ENCODE results near the gene RERGL. TPM values are rescaled to one million over a fixed set of nuclear protein-coding genes. Genes with fewer than 3 reads are reported as not detected.

Gene RERGL
- total RNA-seq, 1 experiment from 2014 or later: not detected

DNA sequence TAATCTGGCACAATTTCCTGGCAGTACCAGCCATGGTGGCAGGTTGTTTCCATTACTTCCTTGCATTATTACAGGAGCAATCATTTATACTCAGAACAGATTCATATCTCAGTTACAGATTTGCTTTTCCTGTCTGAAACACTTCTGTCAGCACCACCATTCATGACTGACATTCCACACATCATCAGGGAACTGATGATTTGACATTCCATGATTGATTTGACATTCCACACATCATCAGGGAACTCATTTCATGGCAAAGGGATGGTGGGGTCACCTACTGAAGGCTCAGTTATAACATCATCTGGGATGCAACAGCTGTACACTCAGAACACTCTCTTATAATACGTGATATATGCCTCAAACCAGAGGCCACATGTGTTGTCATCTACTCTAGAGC, 30.9 kb upstream of the RERGL start:
- intact Hi-C loops (cut with micrococcal nuclease; ENCODE audit: unreplicated experiment): no loop called here
- CTCF ChIA-PET: no interaction called here
- H3K36me3 ChIP-seq (ENCODE audit: low read depth): no peaks in the 10 kb centered on the region

GRCh38 chr12:18108611-18109010, 18.6 kb upstream of the RERGL start:
- intact Hi-C loops (cut with micrococcal nuclease; ENCODE audit: unreplicated experiment): no loop called here
- BruUV-seq (replicated peaks): no TSS peak

More for the DNA sequence above, 30.9 kb upstream of the RERGL start:
- no peak for TF ChIP-seq EZH2 (IDR thresholded peaks at IDR 0.05; ENCODE audit: low read depth)
- no peak for TF ChIP-seq CTCF (conservative IDR thresholded peaks at IDR 0.05)
- no peak for DNase-seq
- no TSS peak for BruUV-seq (replicated peaks)
- no peak overlapping the region for H2AFZ ChIP-seq
- no peak overlapping the region for H3K4me2 ChIP-seq
- no peaks in the 10 kb centered on the region for H3K4me1 ChIP-seq (replicated peaks; ENCODE audit: insufficient read depth)
- H3K27me3 ChIP-seq (ENCODE audit: insufficient read depth, low read depth): no peaks in the 10 kb centered on the region
- no peak overlapping the region for H3K4me3 ChIP-seq
- H3K27ac ChIP-seq: no peak overlapping the region
- POLR2A ChIA-PET (ENCODE audit: unreplicated experiment): no interaction called here
- no peaks in the 10 kb centered on the region for H3K79me2 ChIP-seq (ENCODE audit: low read depth)
- H4K20me1 ChIP-seq (ENCODE audit: insufficient read depth): no peaks in the 10 kb centered on the region; the same call in 1 of the 2 replicates
- H3K9me3 ChIP-seq (ENCODE audit: insufficient read depth, low read depth): no peaks in the 10 kb centered on the region; the same call in 1 of the 2 replicates
- H3K9me2 ChIP-seq (ENCODE audit: insufficient read depth): no peaks in the 10 kb centered on the region
- H3F3A ChIP-seq (ENCODE audit: insufficient read depth, low read depth): no peaks in the 10 kb centered on the region

DNA sequence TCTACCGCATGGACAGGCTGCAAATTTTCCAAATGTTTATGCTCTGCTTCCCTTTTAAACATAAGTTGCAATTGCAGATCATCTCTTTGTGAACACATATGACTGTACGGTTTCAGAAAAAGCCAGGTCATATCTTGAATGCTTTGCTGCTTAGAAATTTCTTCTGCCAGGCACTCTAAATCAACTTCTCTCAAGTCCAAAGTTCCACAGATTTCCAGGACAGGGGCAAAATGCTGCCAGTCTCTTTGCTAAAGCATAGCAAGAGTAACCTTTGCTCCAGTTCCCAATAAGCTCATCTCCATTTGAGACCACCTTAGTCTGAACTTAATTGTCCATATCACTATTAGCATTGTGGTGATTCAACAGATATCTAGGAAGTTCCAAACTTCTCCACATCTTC, 13.6 kb upstream of the RERGL start:
- ChIA-PET CTCF (no interaction called here), POLR2A (ENCODE audit: unreplicated experiment) (no interaction called here)
- Histone ChIP-seq H3K27ac (no peak overlapping the region), H3K9me3 (ENCODE audit: insufficient read depth, low read depth) (no peaks in the 10 kb centered on the region), H4K20me1 (ENCODE audit: insufficient read depth) (no peaks in the 10 kb centered on the region), H3K4me1 (replicated peaks; ENCODE audit: insufficient read depth) (no peaks in the 10 kb centered on the region), H3F3A (ENCODE audit: insufficient read depth, low read depth) (no peaks in the 10 kb centered on the region), H3K27me3 (ENCODE audit: insufficient read depth, low read depth) (no peaks in the 10 kb centered on the region), H3K79me2 (ENCODE audit: low read depth) (no peaks in the 10 kb centered on the region), H3K4me3 (no peak overlapping the region), H3K36me3 (ENCODE audit: low read depth) (no peaks in the 10 kb centered on the region), H3K9me2 (ENCODE audit: insufficient read depth) (no peaks in the 10 kb centered on the region), H3K4me2 (no peak overlapping the region), H2AFZ (no peak overlapping the region)
- no TSS peak for BruUV-seq (replicated peaks)
- no peak for DNase-seq
- intact Hi-C loops (cut with micrococcal nuclease; ENCODE audit: unreplicated experiment): no loop called here
- TF ChIP-seq EZH2 (IDR thresholded peaks at IDR 0.05; ENCODE audit: low read depth) (no peak), CTCF (conservative IDR thresholded peaks at IDR 0.05) (no peak)

More at GRCh38 chr12:18108611-18109010, 18.6 kb upstream of the RERGL start:
- Histone ChIP-seq H3K79me2 (ENCODE audit: low read depth) (no peaks in the 10 kb centered on the region), H3K36me3 (ENCODE audit: low read depth) (no peaks in the 10 kb centered on the region), H3K4me1 (replicated peaks; ENCODE audit: insufficient read depth) (no peaks in the 10 kb centered on the region), H3K27me3 (ENCODE audit: insufficient read depth, low read depth) (no peaks in the 10 kb centered on the region), H4K20me1 (ENCODE audit: insufficient read depth) (no peaks in the 10 kb centered on the region), H3K4me2 (no peak overlapping the region), H3F3A (ENCODE audit: insufficient read depth, low read depth) (no peaks in the 10 kb centered on the region), H3K4me3 (no peak overlapping the region), H3K27ac (no peak overlapping the region), H3K9me3 (ENCODE audit: insufficient read depth, low read depth) (no peaks in the 10 kb centered on the region), H3K9me2 (ENCODE audit: insufficient read depth) (no peaks in the 10 kb centered on the region), H2AFZ (no peak overlapping the region)
- CTCF ChIA-PET: no interaction called here
- no peak for DNase-seq
- POLR2A ChIA-PET (ENCODE audit: unreplicated experiment): no interaction called here
- TF ChIP-seq EZH2 (IDR thresholded peaks at IDR 0.05; ENCODE audit: low read depth) (no peak), CTCF (conservative IDR thresholded peaks at IDR 0.05) (no peak)

All from PC-9 (cell line).